ENCODE results near the gene CDH23. TPM values are rescaled to one million over a fixed set of nuclear protein-coding genes. Genes with fewer than 3 reads are reported as not detected.

Gene CDH23
- total and polyA plus RNA-seq, 10 of the 15 experiments (the other 5 are each of a cell fraction or from before 2014, with no cell fraction given): 0.09 to 0.40 (median 0.15) TPM; not detected in 1

- no peak for TF ChIP-seq MAX (IDR thresholded peaks at IDR 0.05; ENCODE audit: low read depth, low read length)
- no peak for TF ChIP-seq CREB1 (IDR thresholded peaks at IDR 0.05; ENCODE audit: low read depth)
- no peak for TF ChIP-seq BACH1 (IDR thresholded peaks at IDR 0.05; ENCODE audit: borderline replicate concordance)
These were observed 349.0 kb downstream of the CDH23 start (continued) for GRCh38 chr10:71745664-71746250.

GRCh38 chr10:71746344-71747037 lies 349.8 kb downstream of the CDH23 start:
- ChIA-PET POLR2A (no interaction called here), CTCF (interaction anchor here (1.2 kb wide), 1 partner anchor 48 kb away, joined by 4 read pairs; no protein-coding TSS in a partner anchor), RAD21 (ENCODE audit: unreplicated experiment) (interaction anchor here (1.0 to 1.4 kb wide), 2 partner anchors 18 to 49 kb away, joined by 5 to 6 read pairs; no protein-coding TSS in a partner anchor), SMC1A (ENCODE audit: uncharacterized antibody, unreplicated experiment) (interaction anchor here (1.2 to 1.9 kb wide), 2 partner anchors 20 to 49 kb away, joined by 5 to 6 read pairs; no protein-coding TSS in a partner anchor)
- Histone ChIP-seq H3K4me3 (no peak overlapping the region), H3K27ac (ENCODE audit: control insufficient read depth, insufficient read depth) (peak overlapping the region; percentile 77), H3K4me2 (ENCODE audit: control insufficient read depth, insufficient read depth) (no peak overlapping the region), H3K36me3 (ENCODE audit: control insufficient read depth in 2 of 2, insufficient read depth in 2 of 2, low read length in 1 of 2) (peaks cover 0 to 2% of the 10 kb centered on the region in 2 experiments; a peak in 1 of 4 replicates), H4K20me1 (ENCODE audit: control insufficient read depth, insufficient read depth) (no peaks in the 10 kb centered on the region), H3K27me3 (replicated peaks in 1 of 2; ENCODE audit: control insufficient read depth in 2 of 2, insufficient read depth in 2 of 2, low read length in 1 of 2) (no peaks in the 10 kb centered on the region), H3K9ac (ENCODE audit: control insufficient read depth, insufficient read depth, low read length) (no peak overlapping the region), H3K4me1 (ENCODE audit: control insufficient read depth, insufficient read depth, low read length) (peaks cover 40% of the 10 kb centered on the region), H2AFZ (ENCODE audit: control insufficient read depth, low read depth, low read length) (no peak overlapping the region), H3K9me3 (replicated peaks; ENCODE audit: control insufficient read depth, insufficient read depth, low read length) (no peaks in the 10 kb centered on the region; the same call in 2 of the 3 replicates), H3K79me2 (ENCODE audit: control insufficient read depth, insufficient read depth, low read length) (no peaks in the 10 kb centered on the region)
- BruUV-seq (replicated peaks): no TSS peak
- no peak for FAIRE-seq
- DNase-seq (ENCODE audit: low read depth, low spot score): no peak
- intact Hi-C loops (cut with micrococcal nuclease; ENCODE audit: unreplicated experiment): no loop called here
- in situ Hi-C loops (cut with MboI): no loop called here
- WGBS (ENCODE audit: insufficient coverage, insufficient replicate concordance, low lambda C conversion rate, missing lambda C conversion rate): 89% methylated on average over 13 of the region's 13 CpGs
- no peak for ATAC-seq
- TF ChIP-seq ZNF384 (IDR thresholded peaks at IDR 0.05; ENCODE audit: borderline replicate concordance, low read depth, low read length): no peak
- TF ChIP-seq ZNF274 (IDR thresholded peaks at IDR 0.05; ENCODE audit: insufficient read depth, insufficient read length): no peak
- TF ChIP-seq SRF (IDR thresholded peaks at IDR 0.05; ENCODE audit: low read depth in 2 of 2, low read length in 2 of 2): no peak
- TF ChIP-seq NFYA (IDR thresholded peaks at IDR 0.05; ENCODE audit: borderline replicate concordance, low read depth, low read length): no peak
- TF ChIP-seq SREBF1 (IDR thresholded peaks at IDR 0.05; ENCODE audit: low read length): no peak
- no peak for TF ChIP-seq FOXK2 (IDR thresholded peaks at IDR 0.05)
- TF ChIP-seq LARP7 (IDR thresholded peaks at IDR 0.05): no peak
- no peak for TF ChIP-seq CHD1 (IDR thresholded peaks at IDR 0.05; ENCODE audit: low read depth, low read length)
- no peak for TF ChIP-seq RB1 (IDR thresholded peaks at IDR 0.05; ENCODE audit: borderline replicate concordance)
- TF ChIP-seq IRF5 (IDR thresholded peaks at IDR 0.05; ENCODE audit: borderline replicate concordance): no peak
- TF ChIP-seq NR2F1 (conservative IDR thresholded peaks at IDR 0.05): no peak
- no peak for TF ChIP-seq ATF2 (IDR thresholded peaks at IDR 0.05; ENCODE audit: low read length)
- no peak for TF ChIP-seq POLR2A (IDR thresholded peaks at IDR 0.05; ENCODE audit: low read depth, low read length)
- TF ChIP-seq RELA (IDR thresholded peaks at IDR 0.05; ENCODE audit: borderline replicate concordance, partially characterized antibody): no peak
- no peak for TF ChIP-seq MLLT1 (IDR thresholded peaks at IDR 0.05)
- TF ChIP-seq MXI1 (IDR thresholded peaks at IDR 0.05; ENCODE audit: low read depth, low read length): no peak
- TF ChIP-seq TCF3 (IDR thresholded peaks at IDR 0.05; ENCODE audit: borderline replicate concordance, insufficient read depth, low read depth, low read length): no peak

Measured in GM12878 (cell line).